ENCODE results near the gene LCN2. TPM values are rescaled to one million over a fixed set of nuclear protein-coding genes. Genes with fewer than 3 reads are reported as not detected.

LCN2 gene
- total and polyA plus RNA-seq, 10 of the 15 experiments (the other 5 are each of a cell fraction or from before 2014, with no cell fraction given), result not detected

- no peak for TF ChIP-seq ZNF592 (IDR thresholded peaks at IDR 0.05)
- TF ChIP-seq ZNF274 (IDR thresholded peaks at IDR 0.05; ENCODE audit: insufficient read depth, insufficient read length), result no peak
These were observed 12.1 kb downstream of the LCN2 start (continued) for GRCh38 chr9:128161215-128161902.

GRCh38 chr9:128162215-128163026 lies 13.2 kb downstream of the LCN2 start:
- ChIA-PET POLR2A (interaction anchor here (0.6 to 2.4 kb wide), 3 partner anchors 34 to 114 kb away, joined by 3 to 6 read pairs (median 3); partner anchors contain the start of genes GOLGA2 and SWI5), RAD21 (ENCODE audit: unreplicated experiment) (no interaction called here), SMC1A (ENCODE audit: uncharacterized antibody, unreplicated experiment) (no interaction called here), CTCF (interaction anchor here (1.1 kb wide), 1 partner anchor 28 kb away, joined by 4 read pairs; no protein-coding TSS in a partner anchor)
- Histone ChIP-seq H3K9ac (ENCODE audit: control insufficient read depth, insufficient read depth, low read length) (no peak overlapping the region), H3K4me2 (ENCODE audit: control insufficient read depth, insufficient read depth) (no peak overlapping the region), H3K4me3 (no peak overlapping the region), H3K9me3 (replicated peaks; ENCODE audit: control insufficient read depth, insufficient read depth, low read length) (no peaks in the 10 kb centered on the region), H3K27ac (ENCODE audit: control insufficient read depth, insufficient read depth) (no peak overlapping the region), H3K36me3 (ENCODE audit: control insufficient read depth in 2 of 2, insufficient read depth in 2 of 2, low read length in 1 of 2) (peaks cover 9 to 16% of the 10 kb centered on the region in 2 experiments; a peak in 3 of 4 replicates), H3K4me1 (ENCODE audit: control insufficient read depth, insufficient read depth, low read length) (peaks cover 8% of the 10 kb centered on the region), H4K20me1 (ENCODE audit: control insufficient read depth, insufficient read depth) (no peaks in the 10 kb centered on the region), H3K27me3 (replicated peaks in 1 of 2; ENCODE audit: control insufficient read depth in 2 of 2, insufficient read depth in 2 of 2, low read length in 1 of 2) (no peaks in the 10 kb centered on the region), H3K79me2 (ENCODE audit: control insufficient read depth, insufficient read depth, low read length) (peaks cover 9% of the 10 kb centered on the region), H2AFZ (ENCODE audit: control insufficient read depth, low read depth, low read length) (no peak overlapping the region)
- TF ChIP-seq POLR2A (IDR thresholded peaks at IDR 0.05; ENCODE audit: low read depth, low read length), result peak; percentile 5; the same call in 1 of the 2 replicates
- TF ChIP-seq EZH2 (IDR thresholded peaks at IDR 0.05; ENCODE audit: borderline replicate concordance, control insufficient read depth, low read depth, low read length), result no peak
- TF ChIP-seq WRNIP1 (IDR thresholded peaks at IDR 0.05; ENCODE audit: borderline replicate concordance, low read depth, low read length), result no peak
- TF ChIP-seq CBFB (IDR thresholded peaks at IDR 0.05; ENCODE audit: low read depth), result no peak
- TF ChIP-seq NR2C1 (IDR thresholded peaks at IDR 0.05), result no peak
- TF ChIP-seq JUND (IDR thresholded peaks at IDR 0.05; ENCODE audit: low read depth, low read length), result no peak
- DNase-seq (ENCODE audit: low read depth, low spot score) (no peak), ATAC-seq (no peak), FAIRE-seq (no peak)
- in situ Hi-C loops (cut with MboI) (no loop called here), intact Hi-C loops (cut with micrococcal nuclease; ENCODE audit: unreplicated experiment) (no loop called here)
- no TSS peak for BruUV-seq (replicated peaks)
- WGBS (ENCODE audit: insufficient coverage, insufficient replicate concordance, low lambda C conversion rate, missing lambda C conversion rate), result 96% methylated on average over 10 of the region's 10 CpGs

Data from GM12878 (cell line).